Measurements from ENCODE around the gene CNGB1.

Gene CNGB1

GRCh38 chr16:57865746-57866528 lies 105.0 kb downstream of the CNGB1 start:
- Histone ChIP-seq H3K36me3 (ENCODE audit: low read depth) (no peaks in the 10 kb centered on the region), H3K27me3 (ENCODE audit: insufficient read depth, poor library complexity, severe bottlenecking) (no peaks in the 10 kb centered on the region), H3K9me3 (ENCODE audit: severe bottlenecking) (no peaks in the 10 kb centered on the region), H3K4me3 (ENCODE audit: severe bottlenecking) (no peak overlapping the region), H3K4me1 (ENCODE audit: insufficient read depth, poor library complexity, severe bottlenecking) (peaks cover 34% of the 10 kb centered on the region), H3K27ac (ENCODE audit: poor library complexity, severe bottlenecking) (peak overlapping the region; percentile 81)
- DNase-seq (ENCODE audit: low spot score) (no peak), ATAC-seq (ENCODE audit: low read depth) (peak; percentile 81)
- no peak for TF ChIP-seq CTCF (IDR thresholded peaks at IDR 0.05; ENCODE audit: poor library complexity, severe bottlenecking)

- no peak for DNase-seq (ENCODE audit: low spot score)
- Histone ChIP-seq H3K4me3 (ENCODE audit: severe bottlenecking) (no peak overlapping the region), H3K9me3 (ENCODE audit: severe bottlenecking) (no peaks in the 10 kb centered on the region), H3K27me3 (ENCODE audit: insufficient read depth, poor library complexity, severe bottlenecking) (no peaks in the 10 kb centered on the region), H3K27ac (ENCODE audit: poor library complexity, severe bottlenecking) (peak overlapping the region; percentile 81), H3K4me1 (ENCODE audit: insufficient read depth, poor library complexity, severe bottlenecking) (peaks cover 30% of the 10 kb centered on the region), H3K36me3 (ENCODE audit: low read depth) (no peaks in the 10 kb centered on the region)
- peak; percentile 83 for ATAC-seq (ENCODE audit: low read depth)
- peak; percentile 91 for TF ChIP-seq CTCF (IDR thresholded peaks at IDR 0.05; ENCODE audit: poor library complexity, severe bottlenecking)
These were observed 107.3 kb downstream of the CNGB1 start for GRCh38 chr16:57863434-57864160.

GRCh38 chr16:57862698-57863433 lies 108.1 kb downstream of the CNGB1 start:
- H3K27me3 ChIP-seq (ENCODE audit: insufficient read depth, poor library complexity, severe bottlenecking), result no peaks in the 10 kb centered on the region
- H3K4me3 ChIP-seq (ENCODE audit: severe bottlenecking), result no peak overlapping the region
- no peak for ATAC-seq (ENCODE audit: low read depth)
- TF ChIP-seq CTCF (IDR thresholded peaks at IDR 0.05; ENCODE audit: poor library complexity, severe bottlenecking), result no peak
- no peaks in the 10 kb centered on the region for H3K9me3 ChIP-seq (ENCODE audit: severe bottlenecking)
- DNase-seq (ENCODE audit: low spot score), result no peak
- peak overlapping the region; percentile 81 for H3K27ac ChIP-seq (ENCODE audit: poor library complexity, severe bottlenecking)
- H3K4me1 ChIP-seq (ENCODE audit: insufficient read depth, poor library complexity, severe bottlenecking), result peaks cover 30% of the 10 kb centered on the region
- no peaks in the 10 kb centered on the region for H3K36me3 ChIP-seq (ENCODE audit: low read depth)

- ATAC-seq (ENCODE audit: low read depth) (peak; percentile 60), DNase-seq (ENCODE audit: low spot score) (no peak)
- H3K27me3 ChIP-seq (ENCODE audit: insufficient read depth, poor library complexity, severe bottlenecking), result no peaks in the 10 kb centered on the region
- H3K4me1 ChIP-seq (ENCODE audit: insufficient read depth, poor library complexity, severe bottlenecking), result peaks cover 9% of the 10 kb centered on the region
- H3K9me3 ChIP-seq (ENCODE audit: severe bottlenecking), result no peaks in the 10 kb centered on the region
- H3K27ac ChIP-seq (ENCODE audit: poor library complexity, severe bottlenecking), result no peak overlapping the region
- no peaks in the 10 kb centered on the region for H3K36me3 ChIP-seq (ENCODE audit: low read depth)
- H3K4me3 ChIP-seq (ENCODE audit: severe bottlenecking), result no peak overlapping the region
- peak; percentile 59 for TF ChIP-seq CTCF (IDR thresholded peaks at IDR 0.05; ENCODE audit: poor library complexity, severe bottlenecking)
These were observed 111.6 kb downstream of the CNGB1 start for GRCh38 chr16:57859331-57859730.
